ENCODE data around the gene KRT33B. TPM values are rescaled to one million over a fixed set of nuclear protein-coding genes. Genes with fewer than 3 reads are reported as not detected.

The KRT33B gene
- total and polyA plus RNA-seq, 7 donors: not detected

- Histone ChIP-seq H3K36me3 (no peaks in the 10 kb centered on the region), H3K27ac (no peak overlapping the region), H3K27me3 (peaks cover 0 to 15% (median 3%) of the 10 kb centered on the region in 3 donors), H3K4me3 (no peak overlapping the region), H3K9me3 (no peaks in the 10 kb centered on the region), H3K4me1 (peaks cover 0 to 11% (median 6%) of the 10 kb centered on the region in 4 donors)
- DNase-seq: no peak
- WGBS, 2 donors: 90 to 94% methylated on average over 5 of the region's 5 CpGs
- intact Hi-C loops (cut with DNase I): no loop called here
- no peak for TF ChIP-seq CTCF (IDR thresholded peaks at IDR 0.05)
- no peak for TF ChIP-seq POLR2AphosphoS5 (IDR thresholded peaks at IDR 0.05)
- TF ChIP-seq EP300 (IDR thresholded peaks at IDR 0.05): no peak
- TF ChIP-seq POLR2A (IDR thresholded peaks at IDR 0.05): no peak
Measured at GRCh38 chr17:41416479-41416878, 46.9 kb upstream of the KRT33B start.

- Histone ChIP-seq H3K27ac (no peak overlapping the region), H3K27me3 (peaks cover 0 to 15% (median 3%) of the 10 kb centered on the region in 3 donors), H3K9me3 (no peaks in the 10 kb centered on the region), H3K4me1 (peaks cover 0 to 7% (median under 1%) of the 10 kb centered on the region in 4 donors), H3K4me3 (no peak overlapping the region), H3K36me3 (no peaks in the 10 kb centered on the region)
- WGBS, 2 donors: 68 to 81% methylated on average over 3 of the region's 3 CpGs
- intact Hi-C loops (cut with DNase I): no loop called here
- DNase-seq: no peak
- TF ChIP-seq CTCF (IDR thresholded peaks at IDR 0.05) (no peak), EP300 (IDR thresholded peaks at IDR 0.05) (no peak), POLR2A (IDR thresholded peaks at IDR 0.05) (no peak), POLR2AphosphoS5 (IDR thresholded peaks at IDR 0.05) (no peak)
Measured at GRCh38 chr17:41415833-41416335, 46.3 kb upstream of the KRT33B start.

- peaks cover 0 to 7% (median 0%) of the 10 kb centered on the region in 4 donors for H3K4me1 ChIP-seq
- intact Hi-C loops (cut with DNase I): no loop called here
- no peak for TF ChIP-seq EP300 (IDR thresholded peaks at IDR 0.05)
- TF ChIP-seq CTCF (IDR thresholded peaks at IDR 0.05): no peak
- TF ChIP-seq POLR2AphosphoS5 (IDR thresholded peaks at IDR 0.05): no peak
- no peak for TF ChIP-seq POLR2A (IDR thresholded peaks at IDR 0.05)
- H3K9me3 ChIP-seq: no peaks in the 10 kb centered on the region
- H3K27me3 ChIP-seq: peaks cover 0 to 15% (median 3%) of the 10 kb centered on the region in 3 donors
- 80 to 88% methylated on average over 4 of the region's 4 CpGs for WGBS, 2 donors
- H3K4me3 ChIP-seq: no peak overlapping the region
- no peaks in the 10 kb centered on the region for H3K36me3 ChIP-seq
- H3K27ac ChIP-seq: no peak overlapping the region
- no peak for DNase-seq
Measured at GRCh38 chr17:41415411-41415810, 45.8 kb upstream of the KRT33B start.

GRCh38 chr17:41413982-41414381 lies 44.4 kb upstream of the KRT33B start:
- H3K4me1 ChIP-seq: peaks cover 0 to 7% (median 0%) of the 10 kb centered on the region in 4 donors
- no peak for TF ChIP-seq EP300 (IDR thresholded peaks at IDR 0.05)
- no peak for TF ChIP-seq POLR2AphosphoS5 (IDR thresholded peaks at IDR 0.05)
- no peak for TF ChIP-seq POLR2A (IDR thresholded peaks at IDR 0.05)
- TF ChIP-seq CTCF (IDR thresholded peaks at IDR 0.05): no peak
- no peak overlapping the region for H3K27ac ChIP-seq
- no peaks in the 10 kb centered on the region for H3K36me3 ChIP-seq
- intact Hi-C loops (cut with DNase I): no loop called here
- H3K9me3 ChIP-seq: no peaks in the 10 kb centered on the region
- WGBS, 2 donors: 91 to 96% methylated on average over 2 of the region's 2 CpGs
- no peak overlapping the region for H3K4me3 ChIP-seq
- DNase-seq: no peak
- peaks cover 0 to 10% (median 3%) of the 10 kb centered on the region in 3 donors for H3K27me3 ChIP-seq

Measured in sigmoid colon (tissue), 7 donors.